Measurements from ENCODE around the gene GADD45G.

GRCh38 chr9:89646189-89646939 is 41.6 kb downstream of the GADD45G start:
- TF ChIP-seq CTCF (IDR thresholded peaks at IDR 0.05) (no peak), ATF1 (CRISPR knock-in tag; IDR thresholded peaks at IDR 0.05) (no peak), MAX (CRISPR knock-in tag; IDR thresholded peaks at IDR 0.05) (no peak), ATF6 (CRISPR knock-in tag; IDR thresholded peaks at IDR 0.05) (no peak), CBFB (CRISPR knock-in tag; IDR thresholded peaks at IDR 0.05; ENCODE audit: low read depth) (no peak)
